ENCODE measurements around the gene TTC39A.

GRCh38 chr1:51304360-51304759 lies 26.0 kb downstream of the TTC39A start:
- TF ChIP-seq ZNF384 (IDR thresholded peaks at IDR 0.05) (no peak), ELF4 (IDR thresholded peaks at IDR 0.05) (no peak), FOXA1 (IDR thresholded peaks at IDR 0.05) (no peak)

Data from HEK293T (cell line).